DOHH2 (cell line): ENCODE measurements around the gene ACE.

Experiments
- EZH2phosphoT487 ChIP-seq: fragments of 200-600 bp; sonication (generic); IDR thresholded peaks from 2 replicates; pipeline ENCODE4 v1.6.1; 2017; ENCODE audit warnings: borderline replicate concordance, mild to moderate bottlenecking, antibody characterized with exemption, low read length, moderate library complexity, mixed read lengths
- TF ChIP-seq, protein P1 (sequence below): fragments of 200-600 bp; sonication (generic); IDR thresholded peaks from one replicate; pipeline ENCODE4 v1.5.1; 2014; ENCODE audit warnings: antibody characterized with exemption, mild to moderate bottlenecking, low read depth, low read length; ENCODE audit not compliant: poor library complexity, severe bottlenecking

DNA sequence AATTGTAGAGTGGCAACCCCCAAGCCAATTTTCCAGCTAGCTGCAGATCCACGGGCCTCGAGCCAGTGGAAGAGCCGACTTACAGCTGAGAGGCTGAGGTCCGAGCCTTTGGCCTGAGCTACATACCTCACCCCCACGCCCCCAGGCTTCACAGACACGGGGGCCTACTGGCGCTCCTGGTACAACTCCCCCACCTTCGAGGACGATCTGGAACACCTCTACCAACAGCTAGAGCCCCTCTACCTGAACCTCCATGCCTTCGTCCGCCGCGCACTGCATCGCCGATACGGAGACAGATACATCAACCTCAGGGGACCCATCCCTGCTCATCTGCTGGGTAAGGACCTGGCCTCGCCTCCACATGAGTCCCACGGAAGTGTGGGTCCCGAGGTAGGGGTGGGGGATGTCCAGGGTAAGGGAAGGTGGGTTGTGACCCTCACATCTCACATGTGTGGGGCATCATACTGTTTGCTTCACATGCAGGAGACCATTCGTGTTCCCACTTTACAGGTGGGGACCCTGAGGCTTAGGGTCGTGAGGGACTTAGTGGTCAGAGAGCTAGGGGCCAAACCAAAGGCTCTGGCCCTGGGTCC, 3.4 kb downstream of the ACE start:
- TF ChIP-seq, protein P1, sequence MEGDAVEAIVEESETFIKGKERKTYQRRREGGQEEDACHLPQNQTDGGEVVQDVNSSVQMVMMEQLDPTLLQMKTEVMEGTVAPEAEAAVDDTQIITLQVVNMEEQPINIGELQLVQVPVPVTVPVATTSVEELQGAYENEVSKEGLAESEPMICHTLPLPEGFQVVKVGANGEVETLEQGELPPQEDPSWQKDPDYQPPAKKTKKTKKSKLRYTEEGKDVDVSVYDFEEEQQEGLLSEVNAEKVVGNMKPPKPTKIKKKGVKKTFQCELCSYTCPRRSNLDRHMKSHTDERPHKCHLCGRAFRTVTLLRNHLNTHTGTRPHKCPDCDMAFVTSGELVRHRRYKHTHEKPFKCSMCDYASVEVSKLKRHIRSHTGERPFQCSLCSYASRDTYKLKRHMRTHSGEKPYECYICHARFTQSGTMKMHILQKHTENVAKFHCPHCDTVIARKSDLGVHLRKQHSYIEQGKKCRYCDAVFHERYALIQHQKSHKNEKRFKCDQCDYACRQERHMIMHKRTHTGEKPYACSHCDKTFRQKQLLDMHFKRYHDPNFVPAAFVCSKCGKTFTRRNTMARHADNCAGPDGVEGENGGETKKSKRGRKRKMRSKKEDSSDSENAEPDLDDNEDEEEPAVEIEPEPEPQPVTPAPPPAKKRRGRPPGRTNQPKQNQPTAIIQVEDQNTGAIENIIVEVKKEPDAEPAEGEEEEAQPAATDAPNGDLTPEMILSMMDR: no peak
- no peak for TF ChIP-seq EZH2phosphoT487
